ENCODE measurements around the gene UBE2J2. TPM values are rescaled to one million over a fixed set of nuclear protein-coding genes. Genes with fewer than 3 reads are reported as not detected.

UBE2J2 gene
- total RNA-seq, 1 donor: 51.4 TPM

- DNase-seq (ENCODE audit: low read depth): no peak
- peak; percentile 28 for TF ChIP-seq CTCF (IDR thresholded peaks at IDR 0.05; ENCODE audit: insufficient read depth, low read depth, low read length)
- H3K4me3 ChIP-seq (ENCODE audit: low read depth, low read length): peak overlapping the region; percentile 76
Observed at GRCh38 chr1:1306070-1306660, 32.5 kb upstream of the UBE2J2 start.

DNA sequence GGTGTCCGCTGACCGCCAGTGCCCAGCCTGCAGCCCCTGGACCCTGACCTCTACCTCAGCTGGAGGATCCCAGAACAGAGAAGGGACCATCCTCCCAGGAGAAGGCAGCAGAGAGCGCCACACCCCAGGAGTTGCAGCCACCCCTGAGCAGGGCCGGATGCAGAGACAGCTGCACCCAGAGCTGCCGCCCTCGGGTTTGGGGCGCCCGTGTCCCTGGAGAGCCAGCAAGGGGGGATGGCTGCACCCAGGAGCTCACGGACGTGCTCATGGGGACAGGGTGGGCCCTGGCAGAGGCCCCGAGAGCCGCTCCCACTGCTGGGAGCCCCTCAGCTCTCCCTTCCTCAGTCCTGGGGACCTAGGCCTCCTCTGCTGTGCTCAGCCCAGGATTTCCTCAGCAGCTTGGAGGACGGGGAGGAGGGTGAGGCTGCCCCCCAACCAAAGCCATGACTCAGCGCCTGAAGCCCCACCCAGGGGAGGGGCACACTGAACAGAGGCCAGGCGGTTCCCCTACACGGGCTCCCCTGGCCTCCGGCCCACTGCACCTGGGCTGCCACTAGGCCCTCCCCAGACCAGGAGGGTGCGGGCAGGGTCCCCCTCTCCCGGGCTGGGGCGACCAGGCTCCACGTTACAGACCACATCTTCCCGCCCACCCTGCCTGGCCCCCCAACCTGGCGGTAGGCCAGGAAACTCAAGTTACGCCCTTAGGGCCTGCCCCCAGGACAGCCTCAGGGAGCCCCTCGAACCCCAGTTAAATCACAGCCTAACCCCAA lies 31.8 kb upstream of the UBE2J2 start:
- peak; percentile 78 for DNase-seq (ENCODE audit: low read depth)
- no peak for TF ChIP-seq CTCF (IDR thresholded peaks at IDR 0.05; ENCODE audit: insufficient read depth, low read depth, low read length)
- peak overlapping the region; percentile 76 for H3K4me3 ChIP-seq (ENCODE audit: low read depth, low read length)

- H3K4me3 ChIP-seq (ENCODE audit: low read depth, low read length): peak overlapping the region; percentile 76
- DNase-seq (ENCODE audit: low read depth): peak; percentile 87
- no peak for TF ChIP-seq CTCF (IDR thresholded peaks at IDR 0.05; ENCODE audit: insufficient read depth, low read depth, low read length)
Observed at GRCh38 chr1:1304331-1305299, 31.0 kb upstream of the UBE2J2 start.

GRCh38 chr1:1303736-1304135 lies 30.1 kb upstream of the UBE2J2 start:
- DNase-seq (ENCODE audit: low read depth): no peak
- TF ChIP-seq CTCF (IDR thresholded peaks at IDR 0.05; ENCODE audit: insufficient read depth, low read depth, low read length): no peak
- H3K4me3 ChIP-seq (ENCODE audit: low read depth, low read length): no peak overlapping the region

- DNase-seq (ENCODE audit: low read depth): no peak
- no peak for TF ChIP-seq CTCF (IDR thresholded peaks at IDR 0.05; ENCODE audit: insufficient read depth, low read depth, low read length)
Observed at GRCh38 chr1:1302951-1303509, 29.4 kb upstream of the UBE2J2 start.

DNA sequence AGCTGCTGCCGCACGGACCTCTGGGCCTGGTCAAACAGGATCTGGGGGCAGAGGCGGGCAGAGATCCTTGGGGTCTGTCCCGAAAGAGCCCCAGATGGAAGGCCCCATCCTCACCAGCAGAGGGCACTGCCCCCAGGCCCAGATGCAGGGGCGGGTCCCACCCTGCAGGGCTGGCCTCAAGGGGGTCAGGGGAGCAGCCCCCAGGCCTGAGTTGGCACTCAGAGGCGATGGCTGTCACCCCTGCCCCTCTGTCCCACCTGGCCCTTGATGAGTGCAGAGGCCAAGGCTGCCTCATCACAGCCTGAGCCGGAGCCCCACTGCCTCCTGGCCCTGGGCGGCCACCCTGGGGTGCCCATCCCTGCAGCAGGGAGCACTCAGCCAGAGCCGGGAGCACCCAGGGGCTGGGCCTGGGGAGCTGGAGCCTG lies 28.4 kb upstream of the UBE2J2 start:
- H3K4me3 ChIP-seq (ENCODE audit: low read depth, low read length): no peak overlapping the region
- peak; percentile 50 for TF ChIP-seq CTCF (IDR thresholded peaks at IDR 0.05; ENCODE audit: insufficient read depth, low read depth, low read length)
- DNase-seq (ENCODE audit: low read depth): no peak

More at GRCh38 chr1:1302951-1303509, 29.4 kb upstream of the UBE2J2 start:
- H3K4me3 ChIP-seq (ENCODE audit: low read depth, low read length): no peak overlapping the region
